ENCODE measurements around the gene C11orf68.

- TF ChIP-seq POLR2A (IDR thresholded peaks at IDR 0.05) (no peak), CTCF (IDR thresholded peaks at IDR 0.05) (no peak)
These were observed 1.5 kb upstream of the C11orf68 start for GRCh38 chr11:65920372-65920802.

Measured in thyroid gland (tissue), 4 donors.